HG02970 (cell line): ENCODE measurements around the gene GATAD1.
"Not testable (repeated sequence)": the region's sequence is repeated elsewhere in the genome, so short reads cannot be mapped to it uniquely, and the experiment has no call there.

ENCODE experiments used
- ATAC-seq: cut with Tn5 transposase; IDR thresholded peaks from one replicate; pipeline ENCODE4 v1.9.1; 2021; ENCODE audit warnings: mild to moderate bottlenecking, moderate library complexity, moderate number of reproducible peaks; ENCODE audit not compliant: unreplicated experiment, low FRiP score

The GATAD1 gene

DNA sequence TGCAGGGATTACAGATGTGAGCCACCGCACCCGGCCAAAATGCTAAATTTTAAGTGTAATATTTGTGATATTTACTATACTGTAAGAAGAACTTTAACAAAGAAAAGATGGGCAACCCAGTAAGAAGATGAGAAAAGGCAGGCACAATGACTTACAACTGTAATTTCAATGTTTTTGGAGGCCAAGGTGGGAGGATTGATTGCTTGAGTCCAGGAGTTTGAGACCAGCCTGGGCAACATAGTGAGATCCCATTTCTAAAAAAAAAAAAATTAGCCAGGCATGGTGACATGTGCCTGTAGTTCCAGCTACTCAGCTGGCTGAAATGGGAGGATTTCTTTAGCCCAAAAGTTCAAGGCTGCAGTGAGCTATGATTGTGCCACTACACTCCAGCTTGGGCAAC, 11.7 kb upstream of the GATAD1 start:
- ATAC-seq: no peak

- ATAC-seq: no peak
These were observed 10.5 kb upstream of the GATAD1 start for GRCh38 chr7:92436612-92437445.

DNA sequence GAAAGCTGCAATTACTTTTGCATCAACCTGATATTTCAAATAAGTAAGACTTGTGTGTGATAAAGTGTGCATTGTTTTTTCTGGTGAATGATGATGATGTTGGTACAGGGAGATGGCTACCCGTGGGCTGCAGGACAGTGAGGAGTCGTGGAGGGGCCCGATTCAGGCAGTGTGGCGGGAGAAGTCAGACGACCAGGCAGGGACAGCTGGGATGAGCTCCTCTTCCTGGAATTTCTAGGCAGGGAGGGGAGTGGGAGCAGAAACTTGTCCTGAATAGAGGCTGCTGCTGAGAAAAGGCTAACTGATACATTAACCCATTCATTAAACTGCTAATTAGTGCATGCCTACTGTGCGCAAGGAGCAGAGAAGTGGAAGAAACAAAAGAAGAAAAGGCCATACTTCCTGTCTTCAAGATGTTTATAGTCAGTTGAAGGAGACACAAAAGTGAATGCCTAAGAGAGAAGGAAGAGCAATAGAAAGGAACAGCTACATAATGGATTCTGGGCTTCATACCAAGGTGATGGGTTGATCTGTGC, 9.3 kb upstream of the GATAD1 start:
- no peak for ATAC-seq

DNA sequence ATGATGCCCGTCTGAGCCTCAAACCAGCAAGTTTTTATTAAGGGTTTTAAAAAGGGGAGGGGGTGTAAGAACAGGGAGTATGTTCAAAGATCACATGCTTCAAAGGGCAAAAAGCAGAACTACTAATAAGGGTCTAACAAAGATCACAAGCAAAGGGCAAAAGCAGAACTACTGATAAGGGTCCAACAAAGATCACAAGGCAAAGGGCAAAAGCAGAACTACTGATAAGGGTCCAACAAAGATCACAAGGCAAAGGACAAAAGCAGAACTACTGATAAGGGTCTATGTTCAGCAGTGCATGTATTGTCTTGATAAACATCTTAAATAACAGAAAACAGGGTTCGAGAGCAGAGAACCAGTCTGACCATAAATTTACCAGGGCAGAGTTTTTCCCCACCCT, 4.6 kb upstream of the GATAD1 start:
- not testable (repeated sequence) for ATAC-seq

GRCh38 chr7:92446869-92447344, 375 bp upstream of the GATAD1 start:
- ATAC-seq: no peak

DNA sequence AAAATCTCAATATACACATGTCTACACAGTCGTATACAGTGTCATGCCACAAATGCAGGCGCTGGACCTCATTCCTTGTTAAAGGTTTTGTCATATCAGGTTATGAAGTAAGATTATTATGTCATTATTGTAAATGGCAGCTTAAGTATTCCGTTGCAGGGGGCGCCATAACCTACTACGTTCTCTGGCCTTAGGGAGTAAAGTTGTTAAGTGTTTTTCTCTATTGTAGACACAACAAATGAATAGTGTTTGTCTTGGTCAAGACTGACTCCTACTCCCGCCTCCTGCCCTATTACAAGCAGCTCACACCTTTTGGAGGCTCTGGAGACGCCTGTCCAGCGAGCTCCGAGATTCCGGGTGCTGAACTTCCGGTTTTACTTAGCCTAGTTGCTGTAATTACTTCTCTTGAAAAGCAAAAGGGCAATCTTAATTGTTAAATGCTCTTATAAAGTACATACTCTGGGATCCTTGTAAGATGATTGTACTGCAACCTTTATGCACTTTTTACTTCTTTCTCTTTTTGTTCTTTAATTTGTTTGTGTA, 994 bp downstream of the GATAD1 start:
- peak; percentile 32 for ATAC-seq

- ATAC-seq: no peak
These were observed 4.4 kb downstream of the GATAD1 start for GRCh38 chr7:92451645-92452044.

DNA sequence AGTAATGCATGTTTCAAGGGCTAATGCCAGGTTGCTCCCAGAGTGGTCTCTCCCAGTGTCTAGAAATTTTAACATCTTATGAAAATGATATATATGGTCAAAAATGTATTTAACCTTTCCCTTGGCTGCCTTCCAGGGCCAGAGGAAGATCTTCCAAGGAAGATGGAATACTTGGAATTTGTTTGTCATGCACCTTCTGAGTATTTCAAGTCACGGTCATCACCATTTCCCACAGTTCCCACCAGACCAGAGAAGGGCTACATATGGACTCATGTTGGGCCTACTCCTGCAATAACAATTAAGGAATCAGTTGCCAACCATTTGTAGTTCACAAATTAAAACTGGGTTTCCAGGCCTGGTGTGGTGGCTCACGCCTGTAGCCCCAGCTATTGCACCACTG, 9.0 kb downstream of the GATAD1 start:
- no peak for ATAC-seq

GRCh38 chr7:92460109-92460508, 12.8 kb downstream of the GATAD1 start:
- ATAC-seq: no peak

- no peak for ATAC-seq
These were observed 13.2 kb downstream of the GATAD1 start for GRCh38 chr7:92460510-92460909.

DNA sequence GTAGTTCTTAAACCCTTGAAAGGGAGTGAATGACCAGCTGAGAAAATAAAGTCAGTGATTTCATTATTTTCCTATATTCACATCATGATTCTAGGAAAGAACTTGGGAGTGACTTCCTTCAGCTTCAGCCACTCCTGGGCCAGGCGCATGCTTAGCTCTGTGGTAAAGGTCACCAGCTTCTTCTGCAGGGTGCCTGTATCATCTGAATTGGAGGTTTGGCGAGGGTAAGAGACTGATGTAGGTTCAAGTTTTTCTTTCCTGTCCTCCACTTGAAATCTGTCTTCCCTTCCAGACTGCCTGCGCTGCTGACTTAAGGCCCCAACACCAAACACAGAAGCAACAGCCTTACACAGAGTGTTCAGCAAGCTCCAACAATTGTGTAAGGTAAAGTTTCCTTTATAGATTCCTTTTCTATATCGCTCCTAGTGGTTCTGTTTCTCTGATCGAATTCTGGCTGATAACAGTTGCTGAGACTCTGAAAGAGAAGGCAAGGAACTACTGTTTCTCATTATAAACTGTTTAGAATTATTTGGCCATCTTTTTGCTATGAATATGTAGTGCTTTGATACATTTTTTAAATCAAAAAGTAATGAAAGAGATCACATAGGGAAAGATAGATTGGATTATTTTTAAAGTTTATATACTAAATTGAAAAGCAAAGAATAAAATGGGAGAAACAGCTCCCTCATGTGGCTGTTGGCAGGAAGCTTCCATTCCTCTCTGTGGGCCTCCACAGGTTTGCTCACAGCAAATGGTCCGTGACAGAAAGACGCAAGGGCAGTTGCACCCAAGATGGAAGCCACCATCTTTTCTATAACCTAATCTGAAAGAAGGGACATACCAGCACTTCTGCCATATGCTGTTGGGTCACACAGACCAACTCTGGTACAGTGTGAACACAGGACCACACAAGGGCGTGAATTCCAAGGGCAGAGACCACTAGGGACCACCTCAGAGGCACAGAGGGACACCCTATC, 14.0 kb downstream of the GATAD1 start:
- ATAC-seq: no peak

DNA sequence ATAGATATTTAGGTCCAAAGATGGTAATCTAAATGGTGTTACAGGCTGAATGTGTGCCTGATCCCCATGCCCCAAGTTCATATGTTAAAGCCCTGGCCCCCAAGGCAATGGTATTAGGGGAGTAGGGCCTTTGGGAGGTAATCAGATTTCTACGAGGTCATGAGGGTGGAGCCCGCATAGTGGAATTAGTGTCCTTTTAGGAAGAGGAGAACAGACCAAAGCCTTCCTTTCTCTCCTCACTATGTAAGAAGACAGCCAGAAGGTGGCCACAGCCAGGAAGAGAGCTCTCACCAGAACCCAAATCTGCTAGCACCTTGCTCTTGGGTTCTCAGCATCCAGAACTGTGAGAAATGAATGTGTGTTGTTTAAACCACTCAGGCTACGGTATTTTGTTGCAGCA, 15.3 kb downstream of the GATAD1 start:
- ATAC-seq: no peak

DNA sequence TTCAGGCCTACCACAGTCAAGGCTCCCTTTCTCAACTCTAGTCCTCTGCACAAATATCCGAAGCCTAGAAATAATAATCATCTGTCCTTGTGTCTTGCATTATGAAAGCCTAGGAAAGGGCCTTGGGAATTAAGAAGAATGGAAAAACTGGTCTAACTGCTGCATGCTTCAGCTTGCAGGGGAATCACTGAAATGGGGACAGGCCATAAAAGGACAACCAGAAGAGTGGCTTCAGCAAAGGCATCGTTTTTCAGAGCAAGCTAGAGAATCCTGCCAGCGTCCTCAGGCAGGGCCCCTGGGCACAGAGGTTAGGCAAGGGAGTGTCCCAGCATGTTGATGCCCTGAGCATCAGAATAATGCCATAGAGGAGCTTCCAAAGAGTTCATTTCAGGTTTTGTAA, 17.2 kb downstream of the GATAD1 start:
- ATAC-seq: no peak

- no peak for ATAC-seq
These were observed 19.4 kb downstream of the GATAD1 start for GRCh38 chr7:92466682-92467081.

GRCh38 chr7:92468589-92468988, 21.3 kb downstream of the GATAD1 start:
- not testable (repeated sequence) for ATAC-seq

GRCh38 chr7:92473989-92474388, 26.7 kb downstream of the GATAD1 start:
- ATAC-seq: not testable (repeated sequence)

DNA sequence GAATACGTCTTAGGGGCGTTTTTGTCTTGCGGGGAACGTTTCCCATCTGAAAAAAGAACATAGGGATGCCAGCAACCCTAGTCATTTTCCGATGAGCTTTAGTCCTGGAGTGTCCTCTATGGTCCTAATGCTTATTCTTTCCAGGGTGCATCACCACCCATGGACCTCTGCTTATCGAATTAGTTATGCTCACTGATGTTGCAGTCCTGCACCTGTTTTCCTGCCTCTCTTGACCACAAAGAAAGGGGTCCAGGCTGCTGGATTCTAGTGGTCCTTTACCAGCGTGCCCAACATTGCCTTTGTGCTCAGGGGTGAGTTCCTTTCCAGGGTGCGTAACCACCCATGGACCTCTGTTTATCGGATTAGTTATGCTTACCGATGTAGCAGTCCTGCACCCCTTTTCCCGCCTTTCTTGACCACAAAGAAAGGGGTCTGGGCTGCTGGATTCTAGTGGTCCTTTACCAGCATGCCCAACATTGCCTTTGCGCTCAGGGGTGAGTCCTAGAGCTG, 28.0 kb downstream of the GATAD1 start:
- not testable (repeated sequence) for ATAC-seq

DNA sequence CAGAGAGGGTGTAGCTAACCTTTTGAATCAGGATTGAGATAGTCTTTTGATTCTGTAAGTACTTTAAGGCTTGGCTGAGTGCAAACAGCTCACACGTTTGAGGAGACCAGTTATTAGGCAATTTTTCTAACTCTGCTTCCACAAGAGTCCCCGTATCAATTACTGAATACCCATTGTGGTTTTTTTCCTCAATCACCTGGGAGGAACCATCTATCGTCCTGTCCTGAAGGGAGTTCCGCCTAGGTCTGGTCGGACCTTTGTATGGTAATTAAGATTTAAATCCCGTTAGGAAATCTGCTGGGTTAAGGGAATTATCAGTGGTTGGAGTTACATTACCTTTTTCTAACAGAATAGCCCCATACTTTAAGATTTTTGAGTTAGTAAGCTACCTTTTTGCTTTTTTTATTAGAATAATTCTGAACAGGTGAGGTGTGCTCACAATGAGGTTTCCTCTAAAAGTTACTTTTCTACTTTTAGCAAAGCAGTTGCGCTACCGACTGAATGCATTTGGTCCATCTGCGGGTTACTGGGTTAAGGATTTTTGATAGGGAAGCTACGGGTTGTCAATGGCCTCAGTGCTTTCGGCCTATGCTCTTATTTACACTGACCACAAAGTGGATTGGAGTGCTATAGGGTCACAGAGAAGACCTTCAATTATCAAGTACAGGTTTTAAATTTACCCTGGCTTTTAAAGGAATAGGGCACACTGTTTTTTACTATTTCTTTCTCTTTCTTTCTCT, 28.7 kb downstream of the GATAD1 start:
- ATAC-seq: not testable (repeated sequence)

- not testable (repeated sequence) for ATAC-seq
These were observed 30.4 kb downstream of the GATAD1 start, which contains the start of gene ERVW-1 for GRCh38 chr7:92477681-92478080. ERVW-1 (minus strand) TSS chr7:92477946; CDS start chr7:92470381, 7,565 bp downstream.

- ATAC-seq: no peak
These were observed 30.8 kb downstream of the GATAD1 start for GRCh38 chr7:92478095-92478494.
